Left ventricle myocardium inferior (tissue), 1 donor: ENCODE measurements around the gene RRAGC. TPM values are rescaled to one million over a fixed set of nuclear protein-coding genes. Genes with fewer than 3 reads are reported as not detected.

Source experiments
- DNase-seq: peaks from one replicate; pipeline ENCODE4 v3.0.0-alpha.2; 2020
- H3K27ac ChIP-seq: fragments of 200-600 bp; replicated peaks from 2 replicates; pipeline ENCODE4 v1.8.0; 2021
- H3K27me3 ChIP-seq: fragments of 200-600 bp; 2 replicates; pipeline ENCODE4 v1.8.0; 2021; ENCODE audit warnings: low read depth
- H3K36me3 ChIP-seq: fragments of 200-600 bp; 2 replicates; pipeline ENCODE4 v1.8.0; 2021
- H3K4me1 ChIP-seq: fragments of 200-600 bp; 2 replicates; pipeline ENCODE4 v1.8.0; 2021
- H3K4me3 ChIP-seq: fragments of 200-600 bp; 2 replicates; pipeline ENCODE4 v1.8.0; 2021; ENCODE audit warnings: mild to moderate bottlenecking, moderate library complexity
- H3K9me3 ChIP-seq: fragments of 200-600 bp; replicated peaks from 2 replicates; pipeline ENCODE4 v1.8.0; 2021
- CTCF ChIP-seq: fragments of 200-600 bp; IDR thresholded peaks from 2 replicates; pipeline ENCODE4 v1.8.0; 2021; ENCODE audit warnings: antibody characterized with exemption, mild to moderate bottlenecking, borderline replicate concordance
- intact Hi-C: fragments of 100-400 bp; cut with micrococcal nuclease; formaldehyde crosslinking; loops from one replicate; pipeline ENCODE4 v1.11.0; 2022
- total RNA-seq: library from RNA; stranded (reverse); fragmentation: NEBNext Ultra II Directional; extraction: Animal tissue kit (Norgen Biotek cat#: 25700); gene quantifications from one replicate; pipeline ENCODE4 v1.2.1, GENCODE V29; 2021
- donor health status: DM: no; HTN: yes; CAD: no; lungs with severe emphysema.

The RRAGC gene
- total RNA-seq, 1 donor from 2014 or later: 20.0 TPM

GRCh38 chr1:38834937-38835827 lies 24.4 kb downstream of the RRAGC start:
- TF ChIP-seq CTCF: peak; percentile 88
- peaks cover 27% of the 10 kb centered on the region for H3K36me3 ChIP-seq
- DNase-seq: no peak
- intact Hi-C loops: no loop called here
- H3K9me3 ChIP-seq: no peaks in the 10 kb centered on the region
- no peak overlapping the region for H3K27ac ChIP-seq
- peaks cover 21% of the 10 kb centered on the region for H3K27me3 ChIP-seq
- no peak overlapping the region for H3K4me3 ChIP-seq
- peaks cover 18% of the 10 kb centered on the region for H3K4me1 ChIP-seq

- DNase-seq: no peak
- Histone ChIP-seq H3K36me3 (peaks cover 23% of the 10 kb centered on the region), H3K27me3 (peaks cover 30% of the 10 kb centered on the region), H3K4me1 (peaks cover 9% of the 10 kb centered on the region), H3K9me3 (no peaks in the 10 kb centered on the region), H3K27ac (no peak overlapping the region), H3K4me3 (no peak overlapping the region)
- no peak for TF ChIP-seq CTCF
- intact Hi-C loops: no loop called here
Observed at GRCh38 chr1:38834221-38834782, 25.3 kb downstream of the RRAGC start.

- no peak for TF ChIP-seq CTCF
- Histone ChIP-seq H3K4me3 (no peak overlapping the region), H3K36me3 (peaks cover 11% of the 10 kb centered on the region), H3K27ac (no peak overlapping the region), H3K9me3 (no peaks in the 10 kb centered on the region), H3K27me3 (peaks cover 40% of the 10 kb centered on the region), H3K4me1 (no peaks in the 10 kb centered on the region)
- DNase-seq: no peak
- intact Hi-C loops: no loop called here
Observed at GRCh38 chr1:38833146-38833545, 26.4 kb downstream of the RRAGC start.

- peaks cover 48% of the 10 kb centered on the region for H3K27me3 ChIP-seq
- no peaks in the 10 kb centered on the region for H3K9me3 ChIP-seq
- H3K36me3 ChIP-seq: peaks cover 3% of the 10 kb centered on the region
- no peak for TF ChIP-seq CTCF
- no peaks in the 10 kb centered on the region for H3K4me1 ChIP-seq
- no peak for DNase-seq
- H3K27ac ChIP-seq: no peak overlapping the region
- no peak overlapping the region for H3K4me3 ChIP-seq
- intact Hi-C loops: no loop called here
Observed at GRCh38 chr1:38832370-38832734, 27.2 kb downstream of the RRAGC start.

GRCh38 chr1:38831731-38832369 lies 27.7 kb downstream of the RRAGC start:
- no peak for TF ChIP-seq CTCF
- Histone ChIP-seq H3K9me3 (no peaks in the 10 kb centered on the region), H3K4me1 (no peaks in the 10 kb centered on the region), H3K4me3 (no peak overlapping the region), H3K27ac (no peak overlapping the region), H3K36me3 (no peaks in the 10 kb centered on the region), H3K27me3 (peaks cover 51% of the 10 kb centered on the region)
- intact Hi-C loops: no loop called here
- no peak for DNase-seq
